GM12878 (cell line): ENCODE measurements around the gene ADCY2.

ENCODE experiments used
- IRF3 ChIP-seq: fragments of 450-650 bp; IDR thresholded peaks from 2 replicates; pipeline ENCODE4 v1.6.1; 2014; ENCODE audit warnings: mild to moderate bottlenecking
- PRDM15 ChIP-seq: fragments of 450-650 bp; formaldehyde crosslinking; IDR thresholded peaks from 2 replicates; pipeline ENCODE4 v1.4.0; 2020; ENCODE audit warnings: mild to moderate bottlenecking, moderate library complexity
- RBBP5 ChIP-seq: fragments of 200-600 bp; sonication (generic); conservative IDR thresholded peaks from 2 replicates; pipeline ENCODE4 v1.6.1; 2016
- SPI1 ChIP-seq: IDR thresholded peaks from 2 replicates; pipeline ENCODE4 v1.6.1; 2011; ENCODE audit warnings: low read depth, mild to moderate bottlenecking, low read length, moderate library complexity, borderline replicate concordance; ENCODE audit not compliant: insufficient read depth

DNA sequence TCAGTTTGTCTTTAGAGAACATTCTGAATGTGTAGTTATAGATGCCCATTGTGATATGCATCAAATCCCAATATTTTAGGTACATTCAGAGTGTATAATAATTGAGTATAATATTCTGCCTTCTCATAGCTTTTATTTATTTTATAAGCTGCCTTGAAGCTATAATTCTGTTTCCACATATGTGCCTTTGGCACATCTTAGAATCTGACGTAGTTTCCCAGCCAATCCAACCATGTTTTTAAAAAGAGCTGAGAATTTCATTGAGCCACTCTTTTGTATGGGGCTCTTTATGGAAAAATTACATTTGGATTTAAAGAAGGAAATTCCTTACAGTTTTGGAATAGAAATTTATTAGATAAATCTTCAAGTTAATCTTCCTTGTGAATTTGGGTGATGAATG lies 65.4 kb downstream of the ADCY2 start:
- no peak for TF ChIP-seq SPI1
- TF ChIP-seq PRDM15 (CRISPR knock-in tag): no peak
- TF ChIP-seq IRF3: no peak
- TF ChIP-seq RBBP5: no peak
